ENCODE results near the gene ATP11A. TPM values are rescaled to one million over a fixed set of nuclear protein-coding genes. Genes with fewer than 3 reads are reported as not detected.

Gene ATP11A
- total RNA-seq: 8.4 and 11.9 TPM in 2 replicates

GRCh38 chr13:112689303-112690245, at the start of gene ATP11A:
Gene ATP11A (plus strand): TSS chr13:112690038. CDS start chr13:112690417, 379 bp downstream.

Other genes starting within 250 kb of the ATP11A start
- gene TUBGCP3, start 101.9 kb upstream of the ATP11A start, total RNA-seq: 11.4 and 17.1 TPM in 2 replicates

Measured in epithelial cell of alveolus of lung (primary cell).